GM19099 (cell line): ENCODE measurements around the gene GPR62.

Source experiments
- POLR2A ChIP-seq: IDR thresholded peaks from 3 replicates; pipeline ENCODE4 v1.6.1; 2011; ENCODE audit warnings: low read depth; ENCODE audit not compliant: insufficient read length; ENCODE audit errors: extremely low read depth

Gene GPR62

GRCh38 chr3:51955175-51955892 is at the start of gene GPR62:
TSS of gene GPR62 (plus strand) at chr3:51955381. CDS start at chr3:51955653, 272 bp downstream.
- no peak for TF ChIP-seq POLR2A

GRCh38 chr3:51908026-51908425 is 47.2 kb upstream of the GPR62 start:
- no peak for TF ChIP-seq POLR2A

- TF ChIP-seq POLR2A = no peak
Measured at GRCh38 chr3:51916418-51916817, 38.8 kb upstream of the GPR62 start.

GRCh38 chr3:51921081-51921578 is 34.1 kb upstream of the GPR62 start:
- no peak for TF ChIP-seq POLR2A

- TF ChIP-seq POLR2A = no peak
Measured at GRCh38 chr3:51927061-51927977, 27.9 kb upstream of the GPR62 start.

GRCh38 chr3:51928438-51928837 is 26.7 kb upstream of the GPR62 start:
- no peak for TF ChIP-seq POLR2A

- TF ChIP-seq POLR2A = no peak
Measured at GRCh38 chr3:51929420-51930003, 25.7 kb upstream of the GPR62 start.

- TF ChIP-seq POLR2A = no peak
Measured at GRCh38 chr3:51930439-51930838, 24.7 kb upstream of the GPR62 start.

GRCh38 chr3:51931756-51932155 is 23.4 kb upstream of the GPR62 start:
- no peak for TF ChIP-seq POLR2A

GRCh38 chr3:51932471-51933370 is 22.5 kb upstream of the GPR62 start:
- no peak for TF ChIP-seq POLR2A

GRCh38 chr3:51933471-51934138 is 21.6 kb upstream of the GPR62 start:
- no peak for TF ChIP-seq POLR2A

GRCh38 chr3:51934139-51934850 is 20.9 kb upstream of the GPR62 start:
- TF ChIP-seq POLR2A = no peak
